ENCODE measurements around the gene IQGAP3. TPM values are rescaled to one million over a fixed set of nuclear protein-coding genes. Genes with fewer than 3 reads are reported as not detected.

The IQGAP3 gene
- total RNA-seq, 1 experiment from 2014 or later: 48.3 TPM

GRCh38 chr1:156546267-156546666, 26.1 kb downstream of the IQGAP3 start:
- POLR2A ChIA-PET: no interaction called here
- no peaks in the 10 kb centered on the region for H3K27me3 Mint-ChIP-seq (ENCODE audit: insufficient read depth, unreplicated experiment)
- DNase-seq (ENCODE audit: unreplicated experiment): no peak
- no peaks in the 10 kb centered on the region for H3K4me1 Mint-ChIP-seq (ENCODE audit: insufficient read depth, unreplicated experiment)
- intact Hi-C loops (cut with micrococcal nuclease): no loop called here
- CTCF ChIA-PET: interaction anchor here (1.9 kb wide), 1 partner anchor 25 kb away, joined by 6 read pairs; no protein-coding TSS in a partner anchor
- no peak for TF ChIP-seq CTCF (IDR thresholded peaks at IDR 0.05; ENCODE audit: unreplicated experiment)
- peaks cover 26% of the 10 kb centered on the region for H3K36me3 Mint-ChIP-seq (ENCODE audit: insufficient read depth, unreplicated experiment)
- H3K4me3 Mint-ChIP-seq (ENCODE audit: unreplicated experiment): no peak overlapping the region
- H3K27ac Mint-ChIP-seq (ENCODE audit: low read depth, unreplicated experiment): no peak overlapping the region
- no peaks in the 10 kb centered on the region for H3K9me3 Mint-ChIP-seq (ENCODE audit: unreplicated experiment)
- no TSS peak for BruUV-seq (replicated peaks)

GRCh38 chr1:156544592-156545102, 27.7 kb downstream of the IQGAP3 start:
- H3K4me1 Mint-ChIP-seq (ENCODE audit: insufficient read depth, unreplicated experiment): no peaks in the 10 kb centered on the region
- TF ChIP-seq CTCF (IDR thresholded peaks at IDR 0.05; ENCODE audit: unreplicated experiment): no peak
- no peaks in the 10 kb centered on the region for H3K9me3 Mint-ChIP-seq (ENCODE audit: unreplicated experiment)
- BruUV-seq (replicated peaks): no TSS peak
- H3K4me3 Mint-ChIP-seq (ENCODE audit: unreplicated experiment): no peak overlapping the region
- H3K36me3 Mint-ChIP-seq (ENCODE audit: insufficient read depth, unreplicated experiment): peaks cover 25% of the 10 kb centered on the region
- no peaks in the 10 kb centered on the region for H3K27me3 Mint-ChIP-seq (ENCODE audit: insufficient read depth, unreplicated experiment)
- H3K27ac Mint-ChIP-seq (ENCODE audit: low read depth, unreplicated experiment): no peak overlapping the region
- DNase-seq (ENCODE audit: unreplicated experiment): no peak
- POLR2A ChIA-PET: interaction anchor here (0.6 to 0.9 kb wide), 2 partner anchors 24 to 27 kb away, joined by 3 read pairs; no protein-coding TSS in a partner anchor
- CTCF ChIA-PET: no interaction called here
- intact Hi-C loops (cut with micrococcal nuclease): no loop called here

- intact Hi-C loops (cut with micrococcal nuclease): no loop called here
- no peak for DNase-seq (ENCODE audit: unreplicated experiment)
- Mint-ChIP-seq H3K36me3 (ENCODE audit: insufficient read depth, unreplicated experiment) (peaks cover 22% of the 10 kb centered on the region), H3K9me3 (ENCODE audit: unreplicated experiment) (no peaks in the 10 kb centered on the region), H3K4me1 (ENCODE audit: insufficient read depth, unreplicated experiment) (no peaks in the 10 kb centered on the region), H3K4me3 (ENCODE audit: unreplicated experiment) (no peak overlapping the region), H3K27me3 (ENCODE audit: insufficient read depth, unreplicated experiment) (no peaks in the 10 kb centered on the region), H3K27ac (ENCODE audit: low read depth, unreplicated experiment) (no peak overlapping the region)
- no TSS peak for BruUV-seq (replicated peaks)
- no peak for TF ChIP-seq CTCF (IDR thresholded peaks at IDR 0.05; ENCODE audit: unreplicated experiment)
- POLR2A ChIA-PET: no interaction called here
- CTCF ChIA-PET: interaction anchor here (0.6 to 1.0 kb wide), 3 partner anchors 11 to 97 kb away, joined by 3 to 4 read pairs (median 3); no protein-coding TSS in a partner anchor
Measured at GRCh38 chr1:156543066-156543465, 29.3 kb downstream of the IQGAP3 start.

- no peaks in the 10 kb centered on the region for H3K27me3 Mint-ChIP-seq (ENCODE audit: insufficient read depth, unreplicated experiment)
- no peak overlapping the region for H3K27ac Mint-ChIP-seq (ENCODE audit: low read depth, unreplicated experiment)
- peaks cover 23% of the 10 kb centered on the region for H3K36me3 Mint-ChIP-seq (ENCODE audit: insufficient read depth, unreplicated experiment)
- ChIA-PET CTCF (interaction anchor here (0.6 to 1.8 kb wide), 4 partner anchors 13 to 137 kb away, joined by 3 to 4 read pairs (median 3); partner anchors contain the start of gene NES), POLR2A (no interaction called here)
- no peaks in the 10 kb centered on the region for H3K4me1 Mint-ChIP-seq (ENCODE audit: insufficient read depth, unreplicated experiment)
- no peak overlapping the region for H3K4me3 Mint-ChIP-seq (ENCODE audit: unreplicated experiment)
- TF ChIP-seq CTCF (IDR thresholded peaks at IDR 0.05; ENCODE audit: unreplicated experiment): no peak
- H3K9me3 Mint-ChIP-seq (ENCODE audit: unreplicated experiment): no peaks in the 10 kb centered on the region
- intact Hi-C loops (cut with micrococcal nuclease): no loop called here
- BruUV-seq (replicated peaks): no TSS peak
- no peak for DNase-seq (ENCODE audit: unreplicated experiment)
Measured at GRCh38 chr1:156540955-156541354, 31.4 kb downstream of the IQGAP3 start.

Measured in MCF 10A (cell line).